ENCODE data around the gene DHRS3. TPM values are rescaled to one million over a fixed set of nuclear protein-coding genes. Genes with fewer than 3 reads are reported as not detected.
A peak's percentile ranks its signal among the peaks of the same experiment; 100 is the strongest.

Gene DHRS3
- total and polyA plus RNA-seq, 2 of the 13 experiments (the other 11 are each of a cell fraction or from before 2014, with no cell fraction given), result 48.5 to 90.5 TPM

DNA sequence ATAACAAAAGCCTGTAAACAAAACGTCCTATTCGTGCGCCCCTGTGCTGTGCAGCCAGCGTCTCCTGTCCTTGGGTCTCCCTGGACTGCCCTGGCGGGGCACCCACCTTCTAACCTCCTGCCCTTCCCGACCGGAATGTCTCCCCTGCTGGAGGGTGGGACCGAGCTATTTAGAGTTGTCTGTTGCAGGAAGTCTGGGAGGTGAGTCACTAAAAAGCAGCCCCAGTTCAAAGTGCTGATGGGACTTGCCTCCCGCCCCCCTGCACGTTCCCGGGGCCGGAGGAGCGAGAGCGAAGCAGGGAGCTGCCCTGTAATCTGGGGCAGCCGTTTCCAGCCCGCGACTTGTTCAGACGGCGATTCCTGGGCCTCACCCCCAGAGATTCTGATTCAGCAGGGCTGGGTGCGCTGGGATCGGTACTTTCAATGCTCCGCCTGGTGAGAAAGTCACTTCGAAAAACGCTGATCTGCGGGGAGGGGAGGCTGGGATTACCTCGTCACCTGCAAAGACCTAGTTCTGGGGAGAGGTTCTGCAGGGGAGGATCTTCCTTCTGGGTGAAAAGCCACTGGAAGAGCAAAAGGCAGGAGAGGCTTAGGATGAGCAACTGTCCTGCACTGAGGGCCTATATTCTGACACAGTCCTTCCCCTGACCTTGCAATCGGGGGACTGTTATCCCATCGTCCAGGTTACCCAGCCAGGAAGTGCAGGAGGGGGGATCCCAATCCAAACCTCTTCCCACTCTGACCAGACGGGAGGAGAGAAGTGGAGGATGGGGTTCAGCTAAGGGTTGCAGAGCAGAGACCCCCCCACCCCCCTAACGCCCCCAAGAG lies 1.2 kb upstream of the DHRS3 start (continued):
- TF ChIP-seq, protein P1, sequence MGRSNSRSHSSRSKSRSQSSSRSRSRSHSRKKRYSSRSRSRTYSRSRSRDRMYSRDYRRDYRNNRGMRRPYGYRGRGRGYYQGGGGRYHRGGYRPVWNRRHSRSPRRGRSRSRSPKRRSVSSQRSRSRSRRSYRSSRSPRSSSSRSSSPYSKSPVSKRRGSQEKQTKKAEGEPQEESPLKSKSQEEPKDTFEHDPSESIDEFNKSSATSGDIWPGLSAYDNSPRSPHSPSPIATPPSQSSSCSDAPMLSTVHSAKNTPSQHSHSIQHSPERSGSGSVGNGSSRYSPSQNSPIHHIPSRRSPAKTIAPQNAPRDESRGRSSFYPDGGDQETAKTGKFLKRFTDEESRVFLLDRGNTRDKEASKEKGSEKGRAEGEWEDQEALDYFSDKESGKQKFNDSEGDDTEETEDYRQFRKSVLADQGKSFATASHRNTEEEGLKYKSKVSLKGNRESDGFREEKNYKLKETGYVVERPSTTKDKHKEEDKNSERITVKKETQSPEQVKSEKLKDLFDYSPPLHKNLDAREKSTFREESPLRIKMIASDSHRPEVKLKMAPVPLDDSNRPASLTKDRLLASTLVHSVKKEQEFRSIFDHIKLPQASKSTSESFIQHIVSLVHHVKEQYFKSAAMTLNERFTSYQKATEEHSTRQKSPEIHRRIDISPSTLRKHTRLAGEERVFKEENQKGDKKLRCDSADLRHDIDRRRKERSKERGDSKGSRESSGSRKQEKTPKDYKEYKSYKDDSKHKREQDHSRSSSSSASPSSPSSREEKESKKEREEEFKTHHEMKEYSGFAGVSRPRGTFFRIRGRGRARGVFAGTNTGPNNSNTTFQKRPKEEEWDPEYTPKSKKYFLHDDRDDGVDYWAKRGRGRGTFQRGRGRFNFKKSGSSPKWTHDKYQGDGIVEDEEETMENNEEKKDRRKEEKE (IDR thresholded peaks at IDR 0.05), result no peak
- TF ChIP-seq BHLHE40 (IDR thresholded peaks at IDR 0.05; ENCODE audit: low read length) (peak; percentile 90), KAT8 (CRISPR knock-in tag; IDR thresholded peaks at IDR 0.05) (peak; percentile 77; the same call in 1 of the 2 replicates), ZNF256 (CRISPR knock-in tag; conservative IDR thresholded peaks at IDR 0.05) (0 out of 2 replicates have a peak, but pooled peaks have one; percentile 34), ATAD3A (CRISPR knock-in tag; IDR thresholded peaks at IDR 0.05) (no peak), ZBTB21 (CRISPR knock-in tag; IDR thresholded peaks at IDR 0.05) (0 out of 2 replicates have a peak, but pooled peaks have one; percentile 46), ZNF558 (CRISPR knock-in tag; IDR thresholded peaks at IDR 0.05; ENCODE audit: borderline replicate concordance) (peak; percentile 53; the same call in 1 of the 2 replicates), NFE2 (CRISPR knock-in tag; IDR thresholded peaks at IDR 0.05) (no peak), ZNF607 (CRISPR knock-in tag; IDR thresholded peaks at IDR 0.05; ENCODE audit: borderline replicate concordance) (peak; percentile 80; the same call in 1 of the 2 replicates), RBFOX2 (IDR thresholded peaks at IDR 0.05; ENCODE audit: low read depth, low read length) (no peak), GATA4 (IDR thresholded peaks at IDR 0.05; ENCODE audit: borderline replicate concordance, low read depth) (peak; percentile 84; the same call in 1 of the 2 replicates), CHD2 (IDR thresholded peaks at IDR 0.05; ENCODE audit: low read depth, low read length) (no peak), SNAPC2 (CRISPR knock-in tag; IDR thresholded peaks at IDR 0.05) (no peak), SALL1 (CRISPR knock-in tag; IDR thresholded peaks at IDR 0.05) (peak; percentile 95), ZNF17 (CRISPR knock-in tag; IDR thresholded peaks at IDR 0.05) (no peak), TEAD3 (CRISPR knock-in tag; optimal IDR thresholded peaks at IDR 0.05; ENCODE audit: borderline replicate concordance) (peak; percentile 94), SAP130 (CRISPR knock-in tag; IDR thresholded peaks at IDR 0.05; ENCODE audit: low read depth) (peak; percentile 97), KLF13 (CRISPR knock-in tag; IDR thresholded peaks at IDR 0.05) (no peak), ZNF781 (CRISPR knock-in tag; IDR thresholded peaks at IDR 0.05; ENCODE audit: borderline replicate concordance, not compliant biosample characterization) (no peak), NKX3-1 (CRISPR knock-in tag; IDR thresholded peaks at IDR 0.05) (peak; percentile 35; the same call in 1 of the 2 replicates), ZNF782 (CRISPR knock-in tag; IDR thresholded peaks at IDR 0.05; ENCODE audit: borderline replicate concordance) (no peak)
- TF ChIP-seq, protein P2, sequence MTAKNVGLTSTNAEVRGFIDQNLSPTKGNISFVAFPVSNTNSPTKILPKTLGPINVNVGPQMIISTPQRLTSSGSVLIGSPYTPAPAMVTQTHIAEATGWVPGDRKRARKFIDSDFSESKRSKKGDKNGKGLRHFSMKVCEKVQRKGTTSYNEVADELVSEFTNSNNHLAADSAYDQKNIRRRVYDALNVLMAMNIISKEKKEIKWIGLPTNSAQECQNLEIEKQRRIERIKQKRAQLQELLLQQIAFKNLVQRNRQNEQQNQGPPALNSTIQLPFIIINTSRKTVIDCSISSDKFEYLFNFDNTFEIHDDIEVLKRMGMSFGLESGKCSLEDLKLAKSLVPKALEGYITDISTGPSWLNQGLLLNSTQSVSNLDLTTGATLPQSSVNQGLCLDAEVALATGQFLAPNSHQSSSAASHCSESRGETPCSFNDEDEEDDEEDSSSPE (CRISPR knock-in tag; IDR thresholded peaks at IDR 0.05), result peak; percentile 59
- TF ChIP-seq, protein P3, sequence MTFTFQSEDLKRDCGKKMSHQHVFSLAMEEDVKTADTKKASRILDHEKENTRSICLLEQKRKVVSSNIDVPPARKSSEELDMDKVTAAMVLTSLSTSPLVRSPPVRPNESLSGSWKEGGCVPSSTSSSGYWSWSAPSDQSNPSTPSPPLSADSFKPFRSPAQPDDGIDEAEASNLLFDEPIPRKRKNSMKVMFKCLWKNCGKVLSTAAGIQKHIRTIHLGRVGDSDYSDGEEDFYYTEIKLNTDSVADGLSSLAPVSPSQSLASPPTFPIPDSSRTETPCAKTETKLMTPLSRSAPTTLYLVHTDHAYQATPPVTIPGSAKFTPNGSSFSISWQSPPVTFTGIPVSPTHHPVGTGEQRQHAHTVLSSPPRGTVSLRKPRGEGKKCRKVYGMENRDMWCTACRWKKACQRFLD (CRISPR knock-in tag; IDR thresholded peaks at IDR 0.05; ENCODE audit: borderline replicate concordance), result no peak
- TF ChIP-seq, protein P4, sequence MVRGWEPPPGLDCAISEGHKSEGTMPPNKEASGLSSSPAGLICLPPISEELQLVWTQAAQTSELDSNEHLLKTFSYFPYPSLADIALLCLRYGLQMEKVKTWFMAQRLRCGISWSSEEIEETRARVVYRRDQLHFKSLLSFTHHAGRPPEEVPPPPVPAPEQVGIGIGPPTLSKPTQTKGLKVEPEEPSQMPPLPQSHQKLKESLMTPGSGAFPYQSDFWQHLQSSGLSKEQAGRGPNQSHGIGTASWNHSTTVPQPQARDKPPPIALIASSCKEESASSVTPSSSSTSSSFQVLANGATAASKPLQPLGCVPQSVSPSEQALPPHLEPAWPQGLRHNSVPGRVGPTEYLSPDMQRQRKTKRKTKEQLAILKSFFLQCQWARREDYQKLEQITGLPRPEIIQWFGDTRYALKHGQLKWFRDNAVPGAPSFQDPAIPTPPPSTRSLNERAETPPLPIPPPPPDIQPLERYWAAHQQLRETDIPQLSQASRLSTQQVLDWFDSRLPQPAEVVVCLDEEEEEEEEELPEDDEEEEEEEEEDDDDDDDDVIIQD (CRISPR knock-in tag; IDR thresholded peaks at IDR 0.05; ENCODE audit: low read depth), result peak; percentile 66; the same call in 1 of the 2 replicates
